ENCODE results near the gene KRTAP2-3.
"Not testable (repeated sequence)": the region's sequence is repeated elsewhere in the genome, so short reads cannot be mapped to it uniquely, and the experiment has no call there.

The KRTAP2-3 gene

DNA sequence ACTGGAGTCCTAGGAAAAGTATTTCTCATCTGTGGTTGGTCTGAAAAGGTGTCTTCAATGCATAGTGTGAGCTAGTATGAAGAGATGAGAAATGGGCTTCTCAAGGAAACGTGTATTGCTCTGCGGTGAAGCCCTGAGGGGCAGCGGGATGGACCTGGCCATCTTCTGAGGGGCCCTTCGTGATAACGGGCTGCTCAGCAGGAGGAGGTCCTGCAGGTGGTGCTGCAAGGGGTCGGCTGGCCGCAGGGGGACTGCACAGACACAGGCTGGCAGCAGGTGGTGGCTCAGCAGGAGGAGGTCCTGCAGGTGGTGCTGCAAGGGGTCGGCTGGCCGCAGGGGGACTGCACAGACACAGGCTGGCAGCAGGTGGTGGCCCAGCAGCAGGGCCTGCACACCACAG lies 5.4 kb downstream of the KRTAP2-3 start:
- H3K27ac ChIP-seq (ENCODE audit: low read depth, low read length): not testable (repeated sequence)

GRCh38 chr17:41054025-41054424 lies 5.9 kb downstream of the KRTAP2-3 start:
- Histone ChIP-seq H3K4me3 (ENCODE audit: low read depth in 1 of 2, low read length in 2 of 2) (no peak overlapping the region), H3K9ac (ENCODE audit: low read depth in 1 of 2, low read length in 2 of 2) (no peak overlapping the region), H3K27me3 (ENCODE audit: control insufficient read depth in 1 of 2, insufficient read depth in 2 of 2, low read length in 2 of 2) (peaks cover 0 to 10% of the 10 kb centered on the region in 2 donors), H3K9me3 (ENCODE audit: control insufficient read depth in 1 of 2, low read length in 2 of 2) (peaks cover 0 to 4% of the 10 kb centered on the region in 2 donors), H3K36me3 (ENCODE audit: control insufficient read depth in 1 of 2, insufficient read depth in 2 of 2, low read length in 2 of 2) (no peaks in the 10 kb centered on the region), H3K4me1 (ENCODE audit: control insufficient read depth in 1 of 2, insufficient read depth in 2 of 2, low read length in 2 of 2) (no peaks in the 10 kb centered on the region), H3K27ac (ENCODE audit: low read depth, low read length) (no peak overlapping the region)

More for the DNA sequence above, 5.4 kb downstream of the KRTAP2-3 start:
- H3K9me3 ChIP-seq (ENCODE audit: control insufficient read depth in 1 of 2, low read length in 2 of 2); H3K4me1 ChIP-seq (ENCODE audit: control insufficient read depth in 1 of 2, insufficient read depth in 2 of 2, low read length in 2 of 2); H3K4me3 ChIP-seq (ENCODE audit: low read depth in 1 of 2, low read length in 2 of 2); H3K9ac ChIP-seq (ENCODE audit: low read depth in 1 of 2, low read length in 2 of 2); H3K36me3 ChIP-seq (ENCODE audit: control insufficient read depth in 1 of 2, insufficient read depth in 2 of 2, low read length in 2 of 2): not testable (repeated sequence)
- peaks cover 0 to 10% of the 10 kb centered on the region in 2 donors for H3K27me3 ChIP-seq (ENCODE audit: control insufficient read depth in 1 of 2, insufficient read depth in 2 of 2, low read length in 2 of 2)

- Histone ChIP-seq H3K9ac (ENCODE audit: low read depth in 1 of 2, low read length in 2 of 2) (no peak overlapping the region), H3K36me3 (ENCODE audit: control insufficient read depth in 1 of 2, insufficient read depth in 2 of 2, low read length in 2 of 2) (no peaks in the 10 kb centered on the region), H3K27me3 (ENCODE audit: control insufficient read depth in 1 of 2, insufficient read depth in 2 of 2, low read length in 2 of 2) (peaks cover 5 to 9% of the 10 kb centered on the region in 2 donors), H3K9me3 (ENCODE audit: control insufficient read depth in 1 of 2, low read length in 2 of 2) (peaks cover 0 to 3% of the 10 kb centered on the region in 2 donors), H3K4me3 (ENCODE audit: low read depth in 1 of 2, low read length in 2 of 2) (no peak overlapping the region), H3K27ac (ENCODE audit: low read depth, low read length) (no peak overlapping the region), H3K4me1 (ENCODE audit: control insufficient read depth in 1 of 2, insufficient read depth in 2 of 2, low read length in 2 of 2) (no peaks in the 10 kb centered on the region)
Observed at GRCh38 chr17:41052566-41052965, 7.3 kb downstream of the KRTAP2-3 start.

DNA sequence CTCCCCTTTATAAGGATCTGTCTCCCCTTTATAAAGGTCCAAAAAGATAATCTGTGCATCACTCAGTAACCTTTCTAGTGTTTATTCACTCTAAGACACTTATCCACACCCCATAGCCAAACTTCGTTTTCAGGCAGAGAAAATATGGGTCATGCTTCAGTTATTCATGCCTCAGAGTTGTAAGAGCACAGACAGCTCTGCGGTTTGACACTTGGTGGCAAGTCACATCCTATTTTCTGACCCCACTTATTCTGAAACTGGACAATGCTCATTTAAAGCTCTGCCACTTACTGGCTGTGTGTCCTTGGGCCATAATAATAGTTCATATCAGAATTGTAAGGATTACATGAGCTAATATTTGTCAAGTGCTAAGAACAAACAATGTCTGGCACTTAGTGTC lies 10.8 kb downstream of the KRTAP2-3 start:
- H3K27ac ChIP-seq (ENCODE audit: low read depth, low read length): no peak overlapping the region
- H3K9ac ChIP-seq (ENCODE audit: low read depth in 1 of 2, low read length in 2 of 2): no peak overlapping the region
- no peaks in the 10 kb centered on the region for H3K9me3 ChIP-seq (ENCODE audit: control insufficient read depth in 1 of 2, low read length in 2 of 2)
- H3K27me3 ChIP-seq (ENCODE audit: control insufficient read depth in 1 of 2, insufficient read depth in 2 of 2, low read length in 2 of 2): peaks cover 5 to 11% of the 10 kb centered on the region in 2 donors
- H3K36me3 ChIP-seq (ENCODE audit: control insufficient read depth in 1 of 2, insufficient read depth in 2 of 2, low read length in 2 of 2): no peaks in the 10 kb centered on the region
- H3K4me1 ChIP-seq (ENCODE audit: control insufficient read depth in 1 of 2, insufficient read depth in 2 of 2, low read length in 2 of 2): no peaks in the 10 kb centered on the region
- no peak overlapping the region for H3K4me3 ChIP-seq (ENCODE audit: low read depth in 1 of 2, low read length in 2 of 2)

GRCh38 chr17:41048441-41048840 lies 11.5 kb downstream of the KRTAP2-3 start:
- Histone ChIP-seq H3K4me1 (ENCODE audit: control insufficient read depth in 1 of 2, insufficient read depth in 2 of 2, low read length in 2 of 2) (no peaks in the 10 kb centered on the region), H3K27me3 (ENCODE audit: control insufficient read depth in 1 of 2, insufficient read depth in 2 of 2, low read length in 2 of 2) (peaks cover 5 to 10% of the 10 kb centered on the region in 2 donors), H3K4me3 (ENCODE audit: low read depth in 1 of 2, low read length in 2 of 2) (no peak overlapping the region), H3K36me3 (ENCODE audit: control insufficient read depth in 1 of 2, insufficient read depth in 2 of 2, low read length in 2 of 2) (no peaks in the 10 kb centered on the region), H3K9me3 (ENCODE audit: control insufficient read depth in 1 of 2, low read length in 2 of 2) (no peaks in the 10 kb centered on the region), H3K9ac (ENCODE audit: low read depth in 1 of 2, low read length in 2 of 2) (no peak overlapping the region), H3K27ac (ENCODE audit: low read depth, low read length) (no peak overlapping the region)

- not testable (repeated sequence) for H3K4me3 ChIP-seq (ENCODE audit: low read depth in 1 of 2, low read length in 2 of 2); H3K27ac ChIP-seq (ENCODE audit: low read depth, low read length); H3K27me3 ChIP-seq (ENCODE audit: control insufficient read depth in 1 of 2, insufficient read depth in 2 of 2, low read length in 2 of 2); H3K9ac ChIP-seq (ENCODE audit: low read depth in 1 of 2, low read length in 2 of 2); H3K4me1 ChIP-seq (ENCODE audit: control insufficient read depth in 1 of 2, insufficient read depth in 2 of 2, low read length in 2 of 2); H3K36me3 ChIP-seq (ENCODE audit: control insufficient read depth in 1 of 2, insufficient read depth in 2 of 2, low read length in 2 of 2); H3K9me3 ChIP-seq (ENCODE audit: control insufficient read depth in 1 of 2, low read length in 2 of 2)
Observed at GRCh38 chr17:41046735-41047465, 13.0 kb downstream of the KRTAP2-3 start, which contains the start of gene KRTAP2-1. TSS of gene KRTAP2-1 (minus strand) at chr17:41047316. CDS start at chr17:41047267, 49 bp downstream.

GRCh38 chr17:41042953-41043352 lies 17.0 kb downstream of the KRTAP2-3 start:
- no peaks in the 10 kb centered on the region for H3K9me3 ChIP-seq (ENCODE audit: control insufficient read depth in 1 of 2, low read length in 2 of 2)
- peaks cover 0 to 5% of the 10 kb centered on the region in 2 donors for H3K27me3 ChIP-seq (ENCODE audit: control insufficient read depth in 1 of 2, insufficient read depth in 2 of 2, low read length in 2 of 2)
- no peaks in the 10 kb centered on the region for H3K4me1 ChIP-seq (ENCODE audit: control insufficient read depth in 1 of 2, insufficient read depth in 2 of 2, low read length in 2 of 2)
- H3K9ac ChIP-seq (ENCODE audit: low read depth in 1 of 2, low read length in 2 of 2): no peak overlapping the region
- no peaks in the 10 kb centered on the region for H3K36me3 ChIP-seq (ENCODE audit: control insufficient read depth in 1 of 2, insufficient read depth in 2 of 2, low read length in 2 of 2)
- no peak overlapping the region for H3K27ac ChIP-seq (ENCODE audit: low read depth, low read length)
- no peak overlapping the region for H3K4me3 ChIP-seq (ENCODE audit: low read depth in 1 of 2, low read length in 2 of 2)

GRCh38 chr17:41040783-41041571 lies 18.9 kb downstream of the KRTAP2-3 start, which contains the start of gene KRTAP1-1:
TSS of gene KRTAP1-1 (minus strand) at chr17:41041450. CDS start at chr17:41041397, 53 bp downstream.
- H3K9me3 ChIP-seq (ENCODE audit: control insufficient read depth in 1 of 2, low read length in 2 of 2); H3K27ac ChIP-seq (ENCODE audit: low read depth, low read length); H3K4me3 ChIP-seq (ENCODE audit: low read depth in 1 of 2, low read length in 2 of 2); H3K36me3 ChIP-seq (ENCODE audit: control insufficient read depth in 1 of 2, insufficient read depth in 2 of 2, low read length in 2 of 2); H3K9ac ChIP-seq (ENCODE audit: low read depth in 1 of 2, low read length in 2 of 2); H3K27me3 ChIP-seq (ENCODE audit: control insufficient read depth in 1 of 2, insufficient read depth in 2 of 2, low read length in 2 of 2); H3K4me1 ChIP-seq (ENCODE audit: control insufficient read depth in 1 of 2, insufficient read depth in 2 of 2, low read length in 2 of 2): not testable (repeated sequence)

GRCh38 chr17:41037853-41038350 lies 22.0 kb downstream of the KRTAP2-3 start:
- Histone ChIP-seq H3K27ac (ENCODE audit: low read depth, low read length) (no peak overlapping the region), H3K4me1 (ENCODE audit: control insufficient read depth in 1 of 2, insufficient read depth in 2 of 2, low read length in 2 of 2) (no peaks in the 10 kb centered on the region), H3K4me3 (ENCODE audit: low read depth in 1 of 2, low read length in 2 of 2) (no peak overlapping the region), H3K36me3 (ENCODE audit: control insufficient read depth in 1 of 2, insufficient read depth in 2 of 2, low read length in 2 of 2) (no peaks in the 10 kb centered on the region), H3K9ac (ENCODE audit: low read depth in 1 of 2, low read length in 2 of 2) (no peak overlapping the region), H3K27me3 (ENCODE audit: control insufficient read depth in 1 of 2, insufficient read depth in 2 of 2, low read length in 2 of 2) (peaks cover 0 to 3% of the 10 kb centered on the region in 2 donors), H3K9me3 (ENCODE audit: control insufficient read depth in 1 of 2, low read length in 2 of 2) (no peaks in the 10 kb centered on the region)

DNA sequence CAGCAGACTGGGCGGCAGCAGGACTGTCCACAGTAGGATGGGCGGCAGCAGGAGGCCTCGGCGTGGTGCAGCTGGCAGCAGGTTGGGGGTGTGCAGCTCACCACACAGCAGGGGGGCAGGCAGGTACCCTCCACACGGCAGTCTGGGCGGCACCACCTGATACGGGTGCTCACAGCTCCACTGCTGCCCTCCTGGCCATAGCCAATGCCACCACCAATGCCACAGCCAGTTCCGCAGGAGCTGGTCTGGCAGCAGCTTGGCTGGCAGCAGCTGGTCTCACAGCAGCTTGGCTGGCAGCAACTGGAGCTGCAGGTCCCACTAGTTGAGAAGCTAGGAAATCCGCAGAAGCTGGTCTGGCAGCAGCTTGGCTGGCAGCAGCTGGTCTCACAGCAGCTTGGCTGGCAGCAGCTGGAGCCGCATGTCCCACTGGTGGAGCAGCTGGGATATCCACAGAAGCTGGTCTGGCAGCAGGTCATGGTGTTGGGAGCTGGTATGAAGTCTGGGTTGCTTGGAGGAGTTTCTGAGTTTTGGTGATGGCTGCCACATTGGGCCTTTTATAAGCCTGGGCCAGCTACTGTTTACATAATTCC lies 25.5 kb downstream of the KRTAP2-3 start, which contains the start of gene KRTAP1-3:
TSS of gene KRTAP1-3 (minus strand) at position 529 of the 590 bp plus-strand sequence. CDS start at position 476, 53 bp downstream.
- not testable (repeated sequence) for H3K4me3 ChIP-seq (ENCODE audit: low read depth in 1 of 2, low read length in 2 of 2); H3K36me3 ChIP-seq (ENCODE audit: control insufficient read depth in 1 of 2, insufficient read depth in 2 of 2, low read length in 2 of 2); H3K9ac ChIP-seq (ENCODE audit: low read depth in 1 of 2, low read length in 2 of 2); H3K4me1 ChIP-seq (ENCODE audit: control insufficient read depth in 1 of 2, insufficient read depth in 2 of 2, low read length in 2 of 2); H3K27ac ChIP-seq (ENCODE audit: low read depth, low read length); H3K9me3 ChIP-seq (ENCODE audit: control insufficient read depth in 1 of 2, low read length in 2 of 2); H3K27me3 ChIP-seq (ENCODE audit: control insufficient read depth in 1 of 2, insufficient read depth in 2 of 2, low read length in 2 of 2)
